ENCODE measurements around the gene AGER. TPM values are rescaled to one million over a fixed set of nuclear protein-coding genes. Genes with fewer than 3 reads are reported as not detected.

AGER gene
- total and polyA plus RNA-seq, 9 of the 15 experiments (the other 6 are each of a cell fraction or from before 2014, with no cell fraction given) = 1.2 to 11.5 (median 4.1) TPM

- TF ChIP-seq ELK3 (CRISPR knock-in tag; IDR thresholded peaks at IDR 0.05) (peak; percentile 80; the same call in 1 of the 2 replicates), TSC22D4 (tag; IDR thresholded peaks at IDR 0.05) (no peak), TCF3 (CRISPR knock-in tag; IDR thresholded peaks at IDR 0.05) (peak; percentile 18; the same call in 1 of the 2 replicates), TAF7 (tag; IDR thresholded peaks at IDR 0.05) (peak; percentile 71; the same call in 1 of the 2 replicates), STAT5A (IDR thresholded peaks at IDR 0.05; ENCODE audit: borderline replicate concordance, low read length) (no peak; the same call in 1 of the 2 replicates), FOXK2 (conservative IDR thresholded peaks at IDR 0.05 in 1 of 2, IDR thresholded peaks at IDR 0.05 in 1 of 2; ENCODE audit: low read depth in 2 of 2) (no peak), DNMT1 (IDR thresholded peaks at IDR 0.05) (no peak), U2AF1 (optimal IDR thresholded peaks at IDR 0.05; ENCODE audit: low read depth, low read length) (no peak), ZNF830 (CRISPR knock-in tag; IDR thresholded peaks at IDR 0.05) (peak; percentile 89; the same call in 1 of the 2 replicates), ZNF384 (IDR thresholded peaks at IDR 0.05; ENCODE audit: low read depth, low read length) (no peak), NFRKB (IDR thresholded peaks at IDR 0.05; ENCODE audit: low read depth) (peak; percentile 95), ERF (CRISPR knock-in tag; IDR thresholded peaks at IDR 0.05) (peak; percentile 66; the same call in 1 of the 2 replicates), SMC3 (conservative IDR thresholded peaks at IDR 0.05; ENCODE audit: insufficient read depth, low read depth, low read length) (no peak), PCBP2 (IDR thresholded peaks at IDR 0.05; ENCODE audit: low read depth, low read length, poor library complexity, severe bottlenecking) (no peak), ZNF253 (CRISPR knock-in tag; conservative IDR thresholded peaks at IDR 0.05) (0 out of 2 replicates have a peak, but pooled peaks have one; percentile 26), CBFA2T2 (conservative IDR thresholded peaks at IDR 0.05) (no peak), POLR2H (tag; IDR thresholded peaks at IDR 0.05; ENCODE audit: low read depth) (peak; percentile 80), YY1 (IDR thresholded peaks at IDR 0.05; ENCODE audit: borderline replicate concordance in 1 of 3, control insufficient read depth in 1 of 3, extremely low read depth in 1 of 3, insufficient read depth in 3 of 3, insufficient read length in 1 of 3, insufficient replicate concordance in 2 of 3, low read depth in 1 of 3, low read length in 2 of 3) (peak in 2 of 3 experiments; percentile 68 to 85), ZNF76 (CRISPR knock-in tag; IDR thresholded peaks at IDR 0.05; ENCODE audit: borderline replicate concordance) (no peak), CBFB (CRISPR knock-in tag; IDR thresholded peaks at IDR 0.05) (peak; percentile 59; the same call in 1 of the 2 replicates), KAT7 (CRISPR knock-in tag; IDR thresholded peaks at IDR 0.05; ENCODE audit: borderline replicate concordance) (peak; percentile 66; the same call in 1 of the 2 replicates), MED1 (CRISPR knock-in tag; IDR thresholded peaks at IDR 0.05; ENCODE audit: borderline replicate concordance) (no peak)
- TF ChIP-seq, protein P1, sequence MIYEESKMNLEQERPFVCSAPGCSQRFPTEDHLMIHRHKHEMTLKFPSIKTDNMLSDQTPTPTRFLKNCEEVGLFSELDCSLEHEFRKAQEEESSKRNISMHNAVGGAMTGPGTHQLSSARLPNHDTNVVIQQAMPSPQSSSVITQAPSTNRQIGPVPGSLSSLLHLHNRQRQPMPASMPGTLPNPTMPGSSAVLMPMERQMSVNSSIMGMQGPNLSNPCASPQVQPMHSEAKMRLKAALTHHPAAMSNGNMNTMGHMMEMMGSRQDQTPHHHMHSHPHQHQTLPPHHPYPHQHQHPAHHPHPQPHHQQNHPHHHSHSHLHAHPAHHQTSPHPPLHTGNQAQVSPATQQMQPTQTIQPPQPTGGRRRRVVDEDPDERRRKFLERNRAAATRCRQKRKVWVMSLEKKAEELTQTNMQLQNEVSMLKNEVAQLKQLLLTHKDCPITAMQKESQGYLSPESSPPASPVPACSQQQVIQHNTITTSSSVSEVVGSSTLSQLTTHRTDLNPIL (CRISPR knock-in tag; IDR thresholded peaks at IDR 0.05) = no peak
- TF ChIP-seq, protein P2, sequence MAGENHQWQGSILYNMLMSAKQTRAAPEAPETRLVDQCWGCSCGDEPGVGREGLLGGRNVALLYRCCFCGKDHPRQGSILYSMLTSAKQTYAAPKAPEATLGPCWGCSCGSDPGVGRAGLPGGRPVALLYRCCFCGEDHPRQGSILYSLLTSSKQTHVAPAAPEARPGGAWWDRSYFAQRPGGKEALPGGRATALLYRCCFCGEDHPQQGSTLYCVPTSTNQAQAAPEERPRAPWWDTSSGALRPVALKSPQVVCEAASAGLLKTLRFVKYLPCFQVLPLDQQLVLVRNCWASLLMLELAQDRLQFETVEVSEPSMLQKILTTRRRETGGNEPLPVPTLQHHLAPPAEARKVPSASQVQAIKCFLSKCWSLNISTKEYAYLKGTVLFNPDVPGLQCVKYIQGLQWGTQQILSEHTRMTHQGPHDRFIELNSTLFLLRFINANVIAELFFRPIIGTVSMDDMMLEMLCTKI (IDR thresholded peaks at IDR 0.05; ENCODE audit: partially characterized antibody) = no peak
These were observed 6.8 kb downstream of the AGER start (continued) for GRCh38 chr6:32177183-32177787.
